ENCODE measurements around the gene WDR17. TPM values are rescaled to one million over a fixed set of nuclear protein-coding genes. Genes with fewer than 3 reads are reported as not detected.

The WDR17 gene
- total RNA-seq, 1 donor from 2014 or later: 5.2 TPM

DNA sequence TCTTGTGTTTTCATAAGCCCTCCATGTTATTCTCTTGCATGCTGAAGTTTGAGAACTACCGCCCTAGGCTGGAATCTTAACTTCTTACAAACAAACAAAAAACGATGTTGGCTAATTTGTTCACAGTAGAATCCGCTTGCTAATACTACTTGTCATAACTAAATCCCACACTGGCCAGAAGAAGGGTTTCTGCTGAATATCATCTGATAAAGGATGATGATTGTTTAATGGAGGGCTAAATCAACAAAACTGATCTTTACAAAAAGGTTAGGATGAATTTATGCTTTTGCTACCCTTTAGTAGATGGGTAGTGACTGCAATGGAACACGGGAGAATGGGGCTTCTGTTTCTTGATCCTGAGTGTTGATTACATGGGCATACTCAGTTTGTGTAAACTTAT lies 87.5 kb downstream of the WDR17 start:
- no peak for TF ChIP-seq CTCF (IDR thresholded peaks at IDR 0.05; ENCODE audit: unreplicated experiment)

DNA sequence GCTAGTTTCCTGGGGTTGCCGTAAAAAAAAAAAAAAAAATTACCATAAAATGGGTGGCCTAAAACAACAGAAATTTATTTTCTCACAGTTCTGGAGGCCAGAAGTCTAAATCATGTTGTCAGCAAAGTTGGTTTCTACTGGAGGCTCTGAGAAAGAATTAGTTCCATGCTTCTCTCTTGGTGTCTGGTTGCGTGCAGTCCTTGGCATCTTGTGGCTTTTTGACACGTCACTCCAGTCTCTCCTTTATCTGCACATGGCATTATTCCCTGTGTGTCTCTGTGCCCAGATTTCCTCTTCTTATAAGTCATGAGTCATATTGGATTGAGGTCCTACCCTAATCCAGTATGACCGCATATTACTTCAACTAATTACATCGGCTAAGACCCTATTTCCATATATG lies 91.0 kb downstream of the WDR17 start:
- no peaks in the 10 kb centered on the region for H3K27me3 Mint-ChIP-seq
- H3K9me3 Mint-ChIP-seq (ENCODE audit: low read depth): no peaks in the 10 kb centered on the region
- DNase-seq (ENCODE audit: low spot score, unreplicated experiment): no peak
- H3K4me3 Mint-ChIP-seq (ENCODE audit: low read depth): no peak overlapping the region
- no peaks in the 10 kb centered on the region for H3K36me3 Mint-ChIP-seq (ENCODE audit: insufficient read depth)
- no peak for TF ChIP-seq CTCF (IDR thresholded peaks at IDR 0.05; ENCODE audit: unreplicated experiment)
- H3K4me1 Mint-ChIP-seq (ENCODE audit: low read depth): no peaks in the 10 kb centered on the region
- no peak overlapping the region for H3K27ac Mint-ChIP-seq

More for the DNA sequence above, 87.5 kb downstream of the WDR17 start:
- DNase-seq (ENCODE audit: low spot score, unreplicated experiment): no peak
- Mint-ChIP-seq H3K27me3 (no peaks in the 10 kb centered on the region), H3K4me3 (ENCODE audit: low read depth) (no peak overlapping the region), H3K36me3 (ENCODE audit: insufficient read depth) (no peaks in the 10 kb centered on the region), H3K9me3 (ENCODE audit: low read depth) (no peaks in the 10 kb centered on the region), H3K27ac (no peak overlapping the region), H3K4me1 (ENCODE audit: low read depth) (no peaks in the 10 kb centered on the region)

- Mint-ChIP-seq H3K27me3 (no peaks in the 10 kb centered on the region), H3K4me3 (ENCODE audit: low read depth) (no peak overlapping the region), H3K27ac (no peak overlapping the region), H3K36me3 (ENCODE audit: insufficient read depth) (no peaks in the 10 kb centered on the region), H3K4me1 (ENCODE audit: low read depth) (no peaks in the 10 kb centered on the region), H3K9me3 (ENCODE audit: low read depth) (no peaks in the 10 kb centered on the region)
- no peak for DNase-seq (ENCODE audit: low spot score, unreplicated experiment)
- no peak for TF ChIP-seq CTCF (IDR thresholded peaks at IDR 0.05; ENCODE audit: unreplicated experiment)
These were observed 97.4 kb downstream of the WDR17 start for GRCh38 chr4:176163041-176163440.

DNA sequence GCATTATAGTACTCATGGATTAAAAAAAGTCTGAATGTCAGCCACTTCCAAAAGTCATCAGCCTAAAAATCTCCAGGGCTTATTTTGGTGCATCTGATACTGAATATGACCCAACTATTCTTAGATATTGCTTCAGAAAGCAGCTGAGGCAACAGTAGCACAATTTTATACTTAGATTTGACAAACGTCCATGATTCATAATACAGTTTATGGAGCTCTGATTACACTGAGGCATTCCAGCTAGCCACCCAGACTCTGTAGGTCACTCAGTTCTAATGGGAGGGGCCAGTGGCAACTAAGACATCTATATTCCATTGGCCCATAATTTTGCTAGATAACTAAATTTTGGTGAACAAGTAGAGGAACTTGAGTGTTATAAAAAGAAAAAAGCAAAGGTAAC lies 119.4 kb downstream of the WDR17 start:
- peaks cover 12% of the 10 kb centered on the region for H3K4me1 Mint-ChIP-seq (ENCODE audit: low read depth)
- no peak for TF ChIP-seq CTCF (IDR thresholded peaks at IDR 0.05; ENCODE audit: unreplicated experiment)
- no peaks in the 10 kb centered on the region for H3K36me3 Mint-ChIP-seq (ENCODE audit: insufficient read depth)
- no peaks in the 10 kb centered on the region for H3K9me3 Mint-ChIP-seq (ENCODE audit: low read depth)
- H3K4me3 Mint-ChIP-seq (ENCODE audit: low read depth): no peak overlapping the region
- DNase-seq (ENCODE audit: low spot score, unreplicated experiment): no peak
- H3K27ac Mint-ChIP-seq: no peak overlapping the region
- no peaks in the 10 kb centered on the region for H3K27me3 Mint-ChIP-seq

GRCh38 chr4:176186067-176186466 lies 120.4 kb downstream of the WDR17 start:
- no peak for DNase-seq (ENCODE audit: low spot score, unreplicated experiment)
- H3K4me3 Mint-ChIP-seq (ENCODE audit: low read depth): no peak overlapping the region
- TF ChIP-seq CTCF (IDR thresholded peaks at IDR 0.05; ENCODE audit: unreplicated experiment): no peak
- H3K4me1 Mint-ChIP-seq (ENCODE audit: low read depth): peaks cover 12% of the 10 kb centered on the region
- H3K9me3 Mint-ChIP-seq (ENCODE audit: low read depth): no peaks in the 10 kb centered on the region
- no peaks in the 10 kb centered on the region for H3K36me3 Mint-ChIP-seq (ENCODE audit: insufficient read depth)
- H3K27me3 Mint-ChIP-seq: no peaks in the 10 kb centered on the region
- no peak overlapping the region for H3K27ac Mint-ChIP-seq

All from progenitor cell of endocrine pancreas (in vitro differentiated cells).